Transverse colon (tissue), 4 donors: ENCODE results near the gene JAM2. TPM values are rescaled to one million over a fixed set of nuclear protein-coding genes. Genes with fewer than 3 reads are reported as not detected.
A peak's percentile ranks its signal among the peaks of the same experiment; 100 is the strongest.

Source experiments
- DNase-seq: peaks from one replicate; pipeline ENCODE4 v3.0.0-alpha.2; 2019
- H3K27ac ChIP-seq, 4 donors: fragments of 200-600 bp; sonication (generic); 2 replicates each; pipeline ENCODE4 v1.5.1; 2016 to 2018; ENCODE audit warnings: inconsistent platforms in 4 of 4
- H3K27me3 ChIP-seq: fragments of 200-600 bp; sonication (generic); 2 replicates; pipeline ENCODE4 v1.5.1; 2017; ENCODE audit warnings: inconsistent platforms
- H3K36me3 ChIP-seq, 4 donors: fragments of 200-600 bp; sonication (generic); 2 replicates each; pipeline ENCODE4 v1.5.1; 2017 to 2019; ENCODE audit warnings: inconsistent platforms in 4 of 4
- H3K4me1 ChIP-seq, 4 donors: fragments of 200-600 bp; sonication (generic); 2 replicates each; pipeline ENCODE4 v1.5.1; 2017 to 2020; ENCODE audit warnings: inconsistent platforms in 4 of 4
- H3K4me3 ChIP-seq, 4 donors: fragments of 200-600 bp; sonication (generic); 1 replicate in 1 of 4; 2 replicates in 3 of 4; pipeline versions ENCODE4 v1.5.1 to v1.6.1; 2017 to 2019; ENCODE audit warnings: inconsistent platforms in 4 of 4
- H3K9me3 ChIP-seq, 2 donors: fragments of 200-600 bp; sonication (generic); 2 replicates each; pipeline ENCODE4 v1.5.1; 2017 to 2019; ENCODE audit warnings: inconsistent platforms in 2 of 2
- EP300 ChIP-seq: sonication (generic); formaldehyde crosslinking; IDR thresholded peaks from one replicate; pipeline ENCODE4 v1.6.1; 2017; ENCODE audit warnings: antibody characterized with exemption, low read depth
- POLR2A ChIP-seq: fragments of 450-650 bp; IDR thresholded peaks from one replicate; pipeline ENCODE4 v1.6.1; 2016; ENCODE audit warnings: antibody characterized with exemption, mild to moderate bottlenecking, moderate library complexity
- POLR2AphosphoS5 ChIP-seq, 3 donors: sonication (generic); formaldehyde crosslinking; IDR thresholded peaks; one replicate each; pipeline ENCODE4 v1.6.1; 2016; ENCODE audit warnings: antibody characterized with exemption in 3 of 3
- WGBS, 2 donors: methylation state at CpG; one replicate each; pipeline ENCODE4 v1.1.5; 2018; ENCODE audit warnings: low coverage in 1 of 2; 5-methylcytosine and 5-hydroxymethylcytosine counted together
- in situ Hi-C, 4 donors: fragments of 200-750 bp; cut with MboI; loops; one replicate each; pipeline versions ENCODE4 v1.15.0 to v1.15.1; 2017; ENCODE audit warnings: low sequenced_read_pairs in 3 of 4, low pct_ligation_motif_present in 1 of 4, low pct_unique_long_range_greater_than_20kb in 1 of 4
- intact Hi-C: fragments of 100-400 bp; cut with DNase I; formaldehyde crosslinking; loops from one replicate; pipeline ENCODE4 v1.15.1; 2023; ENCODE audit warnings: low total_unique reads
- total RNA-seq, 4 donors: library from RNA; depleted of rRNA; stranded (reverse); fragments of >200 nt; gene quantifications; one replicate each; pipeline ENCODE4 v1.1.0, GENCODE V29; 2016
- TF ChIP-seq, protein P1 (sequence below), 5 experiments: fragments of 200-600 bp in 3 of 5; fragments of 450-650 bp in 2 of 5; sonication (generic) in 3 of 5; IDR thresholded peaks; 1 replicate in 2 of 5; 2 replicates in 3 of 5; pipeline ENCODE4 v1.5.1; 2016 to 2017; ENCODE audit warnings: antibody characterized with exemption in 5 of 5, inconsistent platforms in 3 of 5, mild to moderate bottlenecking in 2 of 5, moderate library complexity in 1 of 5

The JAM2 gene
- total RNA-seq, 4 donors from 2014 or later = 0.75 to 7.4 (median 4.7) TPM

DNA sequence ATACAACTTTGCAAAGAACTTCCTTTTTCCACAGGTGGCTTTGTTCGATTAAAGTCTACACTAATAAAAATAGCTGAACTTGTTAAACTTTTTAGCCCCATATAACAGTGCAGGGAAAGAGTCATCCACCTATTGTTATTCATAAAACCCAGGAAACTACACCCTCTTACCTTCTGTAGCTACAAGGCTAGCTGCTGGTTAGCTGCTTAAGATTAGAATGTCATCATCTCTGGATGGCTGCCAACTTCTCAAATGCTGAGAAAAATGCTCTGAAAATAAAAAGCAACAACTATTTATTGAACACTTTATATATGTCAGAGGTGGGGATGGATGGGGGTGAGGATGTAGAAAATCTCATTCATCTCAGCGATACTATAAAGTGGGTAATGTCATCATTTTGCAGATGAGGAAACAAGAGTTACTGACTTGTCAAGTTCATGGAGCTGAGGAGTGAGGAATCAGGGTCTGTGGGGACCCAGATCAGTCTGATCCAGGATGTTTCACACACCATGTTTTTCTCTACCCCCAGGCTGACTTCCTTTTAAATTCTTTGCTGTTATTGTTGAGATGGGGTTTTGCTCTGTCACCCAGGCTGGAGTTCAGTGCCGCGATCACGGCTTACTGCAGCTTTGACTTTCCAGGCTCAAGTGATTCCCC is 78.6 kb downstream of the JAM2 start:
- Histone ChIP-seq H3K4me3 (no peak overlapping the region), H3K4me1 (no peaks in the 10 kb centered on the region), H3K27ac (no peak overlapping the region), H3K36me3 (peaks cover 0 to 17% (median 4%) of the 10 kb centered on the region in 4 donors), H3K27me3 (no peaks in the 10 kb centered on the region), H3K9me3 (no peaks in the 10 kb centered on the region)
- WGBS, 2 donors = 63 to 88% methylated on average over 2 to 5 of the region's 5 CpGs
- intact Hi-C loops = no loop called here
- in situ Hi-C loops = loop anchor here in 1 of 4 donors (25.0 kb wide), 1 partner anchor 105 kb away; the partner anchor contains the start of gene MRPL39
- DNase-seq = no peak
- TF ChIP-seq, protein P1, sequence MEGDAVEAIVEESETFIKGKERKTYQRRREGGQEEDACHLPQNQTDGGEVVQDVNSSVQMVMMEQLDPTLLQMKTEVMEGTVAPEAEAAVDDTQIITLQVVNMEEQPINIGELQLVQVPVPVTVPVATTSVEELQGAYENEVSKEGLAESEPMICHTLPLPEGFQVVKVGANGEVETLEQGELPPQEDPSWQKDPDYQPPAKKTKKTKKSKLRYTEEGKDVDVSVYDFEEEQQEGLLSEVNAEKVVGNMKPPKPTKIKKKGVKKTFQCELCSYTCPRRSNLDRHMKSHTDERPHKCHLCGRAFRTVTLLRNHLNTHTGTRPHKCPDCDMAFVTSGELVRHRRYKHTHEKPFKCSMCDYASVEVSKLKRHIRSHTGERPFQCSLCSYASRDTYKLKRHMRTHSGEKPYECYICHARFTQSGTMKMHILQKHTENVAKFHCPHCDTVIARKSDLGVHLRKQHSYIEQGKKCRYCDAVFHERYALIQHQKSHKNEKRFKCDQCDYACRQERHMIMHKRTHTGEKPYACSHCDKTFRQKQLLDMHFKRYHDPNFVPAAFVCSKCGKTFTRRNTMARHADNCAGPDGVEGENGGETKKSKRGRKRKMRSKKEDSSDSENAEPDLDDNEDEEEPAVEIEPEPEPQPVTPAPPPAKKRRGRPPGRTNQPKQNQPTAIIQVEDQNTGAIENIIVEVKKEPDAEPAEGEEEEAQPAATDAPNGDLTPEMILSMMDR (IDR thresholded peaks at IDR 0.05) = no peak
- TF ChIP-seq POLR2AphosphoS5 (IDR thresholded peaks at IDR 0.05) = no peak
- TF ChIP-seq EP300 = no peak
- TF ChIP-seq POLR2A = no peak

DNA sequence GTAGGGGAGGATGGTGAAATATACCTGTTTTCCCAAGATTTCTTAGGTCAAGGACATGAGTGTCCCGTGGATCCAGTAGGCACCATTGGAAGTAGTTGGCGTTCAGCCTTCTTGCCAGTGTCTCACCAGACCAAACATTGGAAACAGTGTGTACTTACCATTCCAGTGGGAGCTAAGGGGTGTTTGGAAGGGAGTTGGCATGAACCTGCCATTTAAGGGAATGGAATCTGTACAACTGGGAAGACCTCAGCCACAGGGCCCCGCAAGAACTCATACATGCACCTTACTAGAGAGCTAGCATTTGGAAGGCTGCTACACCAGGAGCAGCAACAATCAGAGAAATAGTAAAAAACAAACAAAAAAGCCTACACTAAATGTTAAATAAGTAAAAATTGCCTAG is 82.9 kb downstream of the JAM2 start:
- no peaks in the 10 kb centered on the region for H3K4me1 ChIP-seq
- H3K27me3 ChIP-seq = no peaks in the 10 kb centered on the region
- H3K9me3 ChIP-seq = no peaks in the 10 kb centered on the region
- no peak overlapping the region for H3K27ac ChIP-seq
- WGBS, 2 donors = 91 to 100% methylated on average over 3 of the region's 3 CpGs
- no peak overlapping the region for H3K4me3 ChIP-seq
- in situ Hi-C loops = loop anchor here in 1 of 4 donors (25.0 kb wide), 1 partner anchor 110 kb away; the partner anchor contains the start of gene MRPL39
- H3K36me3 ChIP-seq = peaks cover 0 to 50% (median 25%) of the 10 kb centered on the region in 4 donors
- no peak for TF ChIP-seq EP300
- no peak for TF ChIP-seq POLR2A
- TF ChIP-seq, protein P1 (IDR thresholded peaks at IDR 0.05) = no peak
- TF ChIP-seq POLR2AphosphoS5 (IDR thresholded peaks at IDR 0.05) = no peak
- intact Hi-C loops = no loop called here
- DNase-seq = no peak

DNA sequence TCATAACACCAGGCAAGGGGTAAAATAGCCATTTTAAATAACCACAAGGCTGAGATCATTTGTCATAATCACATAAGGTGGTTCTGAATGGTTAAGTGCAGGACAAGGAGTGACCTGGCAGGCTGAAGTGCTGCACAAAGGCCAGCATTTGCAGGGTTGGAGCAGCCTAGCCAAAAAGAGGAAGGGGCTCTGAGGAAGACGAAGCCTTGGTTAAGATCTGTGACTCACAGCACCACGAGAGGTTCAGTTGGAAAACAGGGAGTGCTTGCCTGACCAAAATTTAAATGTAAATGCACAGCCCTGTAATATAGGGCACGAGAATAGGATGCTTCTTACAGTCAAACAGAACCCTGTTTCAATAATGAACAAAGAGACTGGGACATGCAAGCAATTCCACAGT is 83.6 kb downstream of the JAM2 start:
- TF ChIP-seq, protein P1 (IDR thresholded peaks at IDR 0.05) = no peak
- TF ChIP-seq POLR2AphosphoS5 (IDR thresholded peaks at IDR 0.05) = no peak
- TF ChIP-seq POLR2A = no peak
- no peak for TF ChIP-seq EP300
- Histone ChIP-seq H3K4me3 (no peak overlapping the region), H3K27ac (no peak overlapping the region), H3K9me3 (no peaks in the 10 kb centered on the region), H3K36me3 (peaks cover 0 to 56% (median 28%) of the 10 kb centered on the region in 4 donors), H3K4me1 (no peaks in the 10 kb centered on the region), H3K27me3 (no peaks in the 10 kb centered on the region)
- in situ Hi-C loops (loop anchor here in 1 of 4 donors (25.0 kb wide), 1 partner anchor 110 kb away; the partner anchor contains the start of gene MRPL39), intact Hi-C loops (no loop called here)
- WGBS, 2 donors = 81% methylated on average over 3 of the region's 3 CpGs; no CpG with 5 or more reads in 1 of the 2 donors
- no peak for DNase-seq

DNA sequence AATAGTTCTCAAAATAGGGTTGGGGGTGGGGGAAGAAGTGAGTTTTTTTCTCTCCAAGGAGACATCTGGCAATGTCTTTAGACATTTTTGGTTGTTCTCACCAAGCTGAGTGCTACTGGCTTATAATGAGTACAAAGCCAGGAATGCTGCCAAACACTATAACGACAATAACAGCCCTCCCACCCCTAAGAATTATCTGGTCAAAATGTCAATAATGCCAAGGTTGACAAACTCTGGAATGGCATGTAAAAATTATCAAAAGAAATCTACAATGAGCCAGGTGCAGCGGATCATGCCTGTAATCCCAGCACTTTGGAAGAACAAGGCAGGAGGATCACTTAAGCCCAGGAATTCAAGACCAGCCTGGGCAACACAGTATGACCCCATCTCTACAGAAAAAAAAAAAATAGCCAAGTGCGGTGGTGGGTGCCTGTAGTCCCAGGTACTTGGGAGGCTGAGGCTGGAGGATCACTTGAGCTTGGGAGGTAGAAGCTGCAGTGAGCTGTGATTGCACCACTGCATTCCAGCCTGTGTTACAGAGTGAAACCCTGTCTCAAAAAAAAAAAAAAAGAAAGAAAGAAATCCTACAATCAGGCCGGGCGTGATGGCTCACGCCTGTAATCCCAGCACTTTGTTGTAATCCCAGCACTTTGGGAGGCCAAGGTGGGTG is 93.2 kb downstream of the JAM2 start:
- peaks cover 0 to 27% (median 13%) of the 10 kb centered on the region in 4 donors for H3K36me3 ChIP-seq
- intact Hi-C loops (loop anchor here (10.0 kb wide), 1 partner anchor 127 kb away; the partner anchor contains the start of gene MRPL39), in situ Hi-C loops (no loop called here)
- no peak overlapping the region for H3K4me3 ChIP-seq
- H3K27ac ChIP-seq = peak overlapping the region in 1 of 4 donors; percentile 99
- no peaks in the 10 kb centered on the region for H3K9me3 ChIP-seq
- peaks cover 17 to 39% (median 24%) of the 10 kb centered on the region in 4 donors for H3K4me1 ChIP-seq
- no peak for DNase-seq
- WGBS, 2 donors = 76 to 78% methylated on average over 6 of the region's 6 CpGs
- H3K27me3 ChIP-seq = no peaks in the 10 kb centered on the region
- TF ChIP-seq EP300 (no peak), POLR2AphosphoS5 (IDR thresholded peaks at IDR 0.05) (no peak), POLR2A (no peak)
- TF ChIP-seq, protein P1 (IDR thresholded peaks at IDR 0.05) = no peak
